Mesendoderm (in vitro differentiated cells): Measurements from ENCODE around the gene FNDC7.

ENCODE experiments used
- DNase-seq: peaks from one replicate; pipeline ENCODE4 v3.0.0; 2013
- H2AK5ac ChIP-seq: 2 replicates; pipeline ENCODE4 v1.6.1; 2013; ENCODE audit warnings: low read length, inconsistent platforms
- H2BK120ac ChIP-seq: 2 replicates; pipeline ENCODE4 v1.6.1; 2013; ENCODE audit warnings: low read depth, mild to moderate bottlenecking, low read length, moderate library complexity, mixed read lengths
- H2BK15ac ChIP-seq: replicated peaks from 2 replicates; pipeline ENCODE4 v1.6.1; 2013; ENCODE audit warnings: low read depth, mild to moderate bottlenecking, moderate library complexity
- H2BK5ac ChIP-seq: 2 replicates; pipeline ENCODE4 v1.6.1; 2013; ENCODE audit warnings: low read length, inconsistent platforms
- H3K18ac ChIP-seq: 2 replicates; pipeline ENCODE4 v1.6.1; 2013; ENCODE audit warnings: mild to moderate bottlenecking, low read length, mixed read lengths
- H3K23ac ChIP-seq: one replicate; pipeline ENCODE4 v1.6.1; 2013; ENCODE audit warnings: low read length
- H3K27ac ChIP-seq: 2 replicates; pipeline ENCODE4 v1.5.1; 2013; ENCODE audit warnings: low read depth, mild to moderate bottlenecking, inconsistent platforms, low read length, moderate library complexity
- H3K27me3 ChIP-seq: 2 replicates; pipeline ENCODE4 v1.6.1; 2013; ENCODE audit warnings: low read length, control low read depth, mild to moderate bottlenecking, inconsistent platforms; ENCODE audit not compliant: insufficient read depth, poor library complexity
- H3K36me3 ChIP-seq: 2 replicates; pipeline ENCODE4 v1.6.1; 2013; ENCODE audit warnings: low read length, inconsistent platforms; ENCODE audit not compliant: control insufficient read depth, insufficient read depth
- H3K4ac ChIP-seq: one replicate; pipeline ENCODE4 v1.6.1; 2013; ENCODE audit warnings: low read depth, mild to moderate bottlenecking, low read length, moderate library complexity
- H3K4me1 ChIP-seq: 2 replicates; pipeline ENCODE4 v1.6.1; 2013; ENCODE audit warnings: low read depth, low read length, inconsistent platforms; ENCODE audit not compliant: control insufficient read depth
- H3K4me2 ChIP-seq: 2 replicates; pipeline ENCODE4 v1.6.1; 2013; ENCODE audit warnings: low read length
- H3K4me3 ChIP-seq: 2 replicates; pipeline ENCODE4 v1.5.1; 2013; ENCODE audit warnings: mild to moderate bottlenecking, low read length
- H3K56ac ChIP-seq: one replicate; pipeline ENCODE4 v1.6.1; 2013; ENCODE audit warnings: low read length
- H3K79me1 ChIP-seq: 2 replicates; pipeline ENCODE4 v1.6.1; 2013; ENCODE audit warnings: low read length, inconsistent platforms
- H3K79me2 ChIP-seq: 2 replicates; pipeline ENCODE4 v1.6.1; 2013; ENCODE audit warnings: mild to moderate bottlenecking, low read length; ENCODE audit not compliant: control insufficient read depth, insufficient read depth
- H3K9ac ChIP-seq: 2 replicates; pipeline ENCODE4 v1.6.1; 2013; ENCODE audit warnings: low read length, inconsistent platforms
- H4K5ac ChIP-seq: one replicate; pipeline ENCODE4 v1.6.1; 2013; ENCODE audit warnings: low read length
- H4K8ac ChIP-seq: one replicate; pipeline ENCODE4 v1.6.1; 2013; ENCODE audit warnings: low read depth, mild to moderate bottlenecking, control low read depth, low read length, moderate library complexity
- WGBS: extraction: QIAGEN DNeasy Blood & Tissue Kit; methylation state at CpG from one replicate; pipeline ENCODE4 v1.1.7; 2013; ENCODE audit warnings: low lambda C conversion rate, missing lambda C conversion rate; ENCODE audit not compliant: insufficient coverage; ENCODE audit errors: extremely low coverage; 5-methylcytosine and 5-hydroxymethylcytosine counted together

Gene FNDC7

GRCh38 chr1:108745980-108746381 is 33.3 kb downstream of the FNDC7 start:
- Histone ChIP-seq H3K4me1 (no peaks in the 10 kb centered on the region), H2BK120ac (no peak overlapping the region), H3K9ac (no peak overlapping the region), H2BK5ac (no peak overlapping the region), H3K27me3 (no peaks in the 10 kb centered on the region), H3K36me3 (no peaks in the 10 kb centered on the region), H2AK5ac (no peak overlapping the region), H3K4me2 (no peak overlapping the region), H3K56ac (peak overlapping the region; percentile 74), H2BK15ac (no peak overlapping the region), H3K79me1 (peaks cover 2% of the 10 kb centered on the region), H3K4me3 (no peak overlapping the region), H4K5ac (no peak overlapping the region), H3K79me2 (no peaks in the 10 kb centered on the region), H3K18ac (no peak overlapping the region), H3K27ac (no peak overlapping the region), H3K23ac (no peak overlapping the region), H3K4ac (no peak overlapping the region), H4K8ac (no peak overlapping the region)
- no CpG with 5 or more reads among the region's 3 CpGs for WGBS
- no peak for DNase-seq

GRCh38 chr1:108746382-108747170 is 33.9 kb downstream of the FNDC7 start, which contains the start of gene STXBP3:
Gene STXBP3, plus strand, starts transcription at chr1:108746674. Its CDS starts 64 bp downstream, at chr1:108746738.
- peak within 1 kb of the TSS; percentile 11 for H3K23ac ChIP-seq
- H3K4me3 ChIP-seq = peak within 1 kb of the TSS; percentile 88
- peak within 1 kb of the TSS; percentile 95 for H3K56ac ChIP-seq
- peak within 1 kb of the TSS; percentile 88 for H3K9ac ChIP-seq
- H3K36me3 ChIP-seq = no peaks in the 10 kb centered on the region
- peak within 1 kb of the TSS; percentile 66 for H2BK5ac ChIP-seq
- DNase-seq = peak; percentile 98
- H3K4ac ChIP-seq = no peak within 1 kb of the TSS
- H3K18ac ChIP-seq = peak within 1 kb of the TSS; percentile 62
- H4K5ac ChIP-seq = no peak within 1 kb of the TSS
- no peak within 1 kb of the TSS for H2BK15ac ChIP-seq
- H4K8ac ChIP-seq = no peak within 1 kb of the TSS
- peak within 1 kb of the TSS; percentile 83 for H3K4me2 ChIP-seq
- H3K4me1 ChIP-seq = no peaks in the 10 kb centered on the region
- WGBS = no CpG with 5 or more reads among the region's 75 CpGs
- H2BK120ac ChIP-seq = no peak within 1 kb of the TSS
- no peak within 1 kb of the TSS for H2AK5ac ChIP-seq
- H3K27ac ChIP-seq = peak within 1 kb of the TSS; percentile 65
- no peaks in the 10 kb centered on the region for H3K79me2 ChIP-seq
- H3K27me3 ChIP-seq = no peaks in the 10 kb centered on the region
- peaks cover 2% of the 10 kb centered on the region for H3K79me1 ChIP-seq

- peak overlapping the region; percentile 11 for H3K23ac ChIP-seq
- peak; percentile 84 for DNase-seq
- peak overlapping the region; percentile 88 for H3K9ac ChIP-seq
- H3K27ac ChIP-seq = peak overlapping the region; percentile 65
- no peaks in the 10 kb centered on the region for H3K4me1 ChIP-seq
- H3K4ac ChIP-seq = no peak overlapping the region
- no peak overlapping the region for H2BK15ac ChIP-seq
- H4K5ac ChIP-seq = no peak overlapping the region
- no peak overlapping the region for H2AK5ac ChIP-seq
- H3K79me2 ChIP-seq = no peaks in the 10 kb centered on the region
- no CpG with 5 or more reads among the region's 15 CpGs for WGBS
- peak overlapping the region; percentile 88 for H3K4me3 ChIP-seq
- no peak overlapping the region for H2BK120ac ChIP-seq
- H3K56ac ChIP-seq = peak overlapping the region; percentile 95
- H4K8ac ChIP-seq = no peak overlapping the region
- H3K18ac ChIP-seq = peak overlapping the region; percentile 62
- peaks cover 2% of the 10 kb centered on the region for H3K79me1 ChIP-seq
- peak overlapping the region; percentile 32 for H2BK5ac ChIP-seq
- no peaks in the 10 kb centered on the region for H3K27me3 ChIP-seq
- peak overlapping the region; percentile 83 for H3K4me2 ChIP-seq
- H3K36me3 ChIP-seq = no peaks in the 10 kb centered on the region
Measured at GRCh38 chr1:108747171-108747850, 34.6 kb downstream of the FNDC7 start.

- DNase-seq = no peak
- no peak overlapping the region for H3K27ac ChIP-seq
Measured at GRCh38 chr1:108747898-108748297, 35.2 kb downstream of the FNDC7 start.

GRCh38 chr1:108749081-108749480 is 36.4 kb downstream of the FNDC7 start:
- Histone ChIP-seq H4K5ac (no peak overlapping the region), H2BK15ac (no peak overlapping the region), H3K9ac (no peak overlapping the region), H3K27me3 (no peaks in the 10 kb centered on the region), H2BK5ac (no peak overlapping the region), H3K79me2 (no peaks in the 10 kb centered on the region), H3K36me3 (no peaks in the 10 kb centered on the region), H3K27ac (no peak overlapping the region), H4K8ac (no peak overlapping the region), H3K18ac (no peak overlapping the region), H3K4ac (no peak overlapping the region), H3K4me2 (no peak overlapping the region), H2BK120ac (no peak overlapping the region), H3K79me1 (peaks cover 2% of the 10 kb centered on the region), H3K4me3 (no peak overlapping the region), H2AK5ac (no peak overlapping the region), H3K23ac (no peak overlapping the region), H3K4me1 (no peaks in the 10 kb centered on the region), H3K56ac (no peak overlapping the region)
- DNase-seq = no peak
- 100% methylated on average over 2 of the region's 4 CpGs for WGBS

More at GRCh38 chr1:108747898-108748297, 35.2 kb downstream of the FNDC7 start:
- Histone ChIP-seq H3K9ac (no peak overlapping the region), H3K36me3 (no peaks in the 10 kb centered on the region), H3K79me2 (no peaks in the 10 kb centered on the region), H2AK5ac (no peak overlapping the region), H3K4ac (no peak overlapping the region), H3K4me2 (no peak overlapping the region), H2BK15ac (no peak overlapping the region), H4K5ac (no peak overlapping the region), H2BK5ac (no peak overlapping the region), H3K4me3 (no peak overlapping the region), H3K4me1 (no peaks in the 10 kb centered on the region), H3K56ac (no peak overlapping the region), H3K23ac (no peak overlapping the region), H2BK120ac (no peak overlapping the region), H3K79me1 (peaks cover 2% of the 10 kb centered on the region), H4K8ac (no peak overlapping the region), H3K18ac (no peak overlapping the region), H3K27me3 (no peaks in the 10 kb centered on the region)
- WGBS = no CpG with 5 or more reads among the region's 3 CpGs
